GM12878 (cell line): ENCODE data around the gene LKAAEAR1. TPM values are rescaled to one million over a fixed set of nuclear protein-coding genes. Genes with fewer than 3 reads are reported as not detected.

Source experiments
- ATAC-seq: fragments of 200-7000 bp; cut with Tn5 transposase; 3 replicates; pipeline ENCODE4 v1.9.1; 2020; ENCODE audit warnings: mild to moderate bottlenecking, moderate library complexity
- BruUV-seq: library from RNA; stranded (reverse); fragments of 400-500 nt; replicated peaks from 2 replicates; lab custom pipeline; 2021; lab: Mats Ljungman, UMichigan
- CTCF ChIA-PET: fragments of 300-600 bp; sonication (Branson Sonifier 250); formaldehyde crosslinking; extraction: SDS; loops from one replicate; lab custom pipeline; 2021; ENCODE audit warnings: inconsistent platforms; lab: Yijun Ruan, JAX
- POLR2A ChIA-PET: fragments of 350-600 bp; formaldehyde crosslinking; extraction: SDS; loops from one replicate; lab custom pipeline; 2021; ENCODE audit warnings: inconsistent platforms; lab: Charles Lee
- RAD21 ChIA-PET: fragments of 300-600 bp; sonication (Branson Sonifier 250); formaldehyde crosslinking; loops from one replicate; lab custom pipeline; 2023; ENCODE audit warnings: antibody characterized with exemption; ENCODE audit not compliant: unreplicated experiment; lab: Charles Lee
- SMC1A ChIA-PET: fragments of 300-600 bp; sonication (Branson Sonifier 250); formaldehyde crosslinking; loops from one replicate; lab custom pipeline; 2023; ENCODE audit not compliant: unreplicated experiment, uncharacterized antibody; lab: Charles Lee
- DNase-seq: peaks from one replicate; pipeline ENCODE4 v3.0.0-alpha.2; 2011; ENCODE audit warnings: low read depth, low spot score
- FAIRE-seq: peaks from 3 replicates; lab custom pipeline; 2011; peaks lifted over from hg19 to GRCh38; lab: Jason Lieb, UNC
- H2AFZ ChIP-seq: 2 replicates; pipeline ENCODE4 v1.6.0; 2011; ENCODE audit warnings: low read depth, low read length, control low read depth; ENCODE audit not compliant: control insufficient read depth
- H3K27ac ChIP-seq: 2 replicates; pipeline ENCODE4 v1.5.1; 2011; ENCODE audit warnings: control low read depth; ENCODE audit not compliant: control insufficient read depth, insufficient read depth
- H3K27me3 ChIP-seq, 2 experiments: replicated peaks in 1 of 2; 2 replicates each; pipeline versions ENCODE4 v1.6.0 to v1.6.1; 2011; ENCODE audit warnings: low read length in 1 of 2; ENCODE audit not compliant: control insufficient read depth in 2 of 2, insufficient read depth in 2 of 2
- H3K36me3 ChIP-seq, 2 experiments: 2 replicates each; pipeline ENCODE4 v1.5.1; 2011; ENCODE audit warnings: low read length in 1 of 2; ENCODE audit not compliant: control insufficient read depth in 2 of 2, insufficient read depth in 2 of 2
- H3K4me1 ChIP-seq: 2 replicates; pipeline ENCODE4 v1.6.1; 2011; ENCODE audit warnings: mild to moderate bottlenecking, low read length, moderate library complexity, mixed read lengths; ENCODE audit not compliant: control insufficient read depth, insufficient read depth
- H3K4me2 ChIP-seq: 2 replicates; pipeline ENCODE4 v1.6.0; 2011; ENCODE audit warnings: control low read depth; ENCODE audit not compliant: control insufficient read depth, insufficient read depth
- H3K4me3 ChIP-seq: fragments of 200-600 bp; sonication (generic); 2 replicates; pipeline ENCODE4 v1.5.1; 2016
- H3K79me2 ChIP-seq: 2 replicates; pipeline ENCODE4 v1.6.0; 2011; ENCODE audit warnings: low read length; ENCODE audit not compliant: control insufficient read depth, insufficient read depth
- H3K9ac ChIP-seq: 2 replicates; pipeline ENCODE4 v1.8.0; 2011; ENCODE audit warnings: low read length, control low read depth, mixed read lengths; ENCODE audit not compliant: control insufficient read depth, insufficient read depth
- H3K9me3 ChIP-seq: replicated peaks from 3 replicates; pipeline ENCODE4 v1.5.1; 2011; ENCODE audit warnings: mild to moderate bottlenecking, low read length; ENCODE audit not compliant: control insufficient read depth, insufficient read depth
- H4K20me1 ChIP-seq: 2 replicates; pipeline ENCODE4 v1.6.0; 2011; ENCODE audit not compliant: control insufficient read depth, insufficient read depth
- BHLHE40 ChIP-seq, 2 experiments: fragments of 450-650 bp in 1 of 2; IDR thresholded peaks; 2 replicates each; pipeline ENCODE4 v1.6.1; 2011 to 2017; ENCODE audit warnings: low read depth in 2 of 2, borderline replicate concordance in 1 of 2, improper control_type of control experiment in 1 of 2, low read length in 1 of 2, mild to moderate bottlenecking in 1 of 2
- WGBS: methylation state at CpG from one replicate; pipeline ENCODE4 v1.1.6; 2016; ENCODE audit warnings: low lambda C conversion rate; ENCODE audit not compliant: insufficient replicate concordance, insufficient coverage; ENCODE audit errors: missing lambda C conversion rate; 5-methylcytosine and 5-hydroxymethylcytosine counted together
- in situ Hi-C: fragments of 300-500 bp; cut with MboI; formaldehyde crosslinking; loops from 9 replicates; pipeline ENCODE4 v1.14.3; 2018; ENCODE audit warnings: mixed read lengths
- intact Hi-C: fragments of 100-400 bp; cut with micrococcal nuclease; formaldehyde crosslinking; loops from one replicate; pipeline ENCODE4 v1.14.2; 2022; ENCODE audit not compliant: unreplicated experiment
- polyA plus RNA-seq, 11 experiments: library from polyadenylated mRNA; depleted of rRNA in 4 of 11; unstranded in 6 of 11; stranded (reverse) in 5 of 11; fragments of >200 nt; fragmentation: Nextera tagmentation in 4 of 11; fragmentation: Illumina TruSeq in 1 of 11; extraction: Ambion mirVana in 4 of 11; extraction: Trizol in 1 of 11; gene quantifications; 1 replicate in 1 of 11; 2 replicates in 10 of 11; pipeline versions ENCODE4 v1.2.1 to v1.2.3, GENCODE V29; 2011 to 2016; ENCODE audit warnings: inconsistent platforms in 2 of 11, missing spikeins in 2 of 11, low read depth in 1 of 11
- total RNA-seq, 4 experiments: library from RNA; depleted of rRNA in 3 of 4; stranded (reverse); fragments of >200 nt in 3 of 4; fragmentation: Illumina TruSeq in 1 of 4; extraction: Trizol in 1 of 4; gene quantifications; 2 replicates each; pipeline versions ENCODE4 v1.2.1 to v1.2.3, GENCODE V29; 2013 to 2021
- TF ChIP-seq, protein P1 (sequence below): fragments of 150-350 bp; IDR thresholded peaks from 2 replicates; pipeline ENCODE4 v1.6.1; 2016; ENCODE audit warnings: low read depth, low read length

Gene LKAAEAR1
- total and polyA plus RNA-seq, 10 of the 15 experiments (the other 5 are each of a cell fraction or from before 2014, with no cell fraction given): not detected

GRCh38 chr20:64106981-64107735, 23.0 kb upstream of the LKAAEAR1 start, which contains the start of gene NPBWR2:
Gene NPBWR2, minus strand, starts transcription at chr20:64107565. Its CDS starts 734 bp downstream, at chr20:64106831.
- no peaks in the 10 kb centered on the region; a peak in 2 of 4 replicates for H3K27me3 ChIP-seq
- H3K9me3 ChIP-seq: no peaks in the 10 kb centered on the region
- H3K4me2 ChIP-seq: no peak within 1 kb of the TSS
- WGBS: 36% methylated on average over 22 of the region's 22 CpGs
- ChIA-PET POLR2A (no interaction called here), CTCF (interaction anchor here (1.1 to 4.6 kb wide), 4 partner anchors 14 to 179 kb away, joined by 3 to 23 read pairs (median 6); partner anchors contain the start of gene LKAAEAR1), SMC1A (interaction anchor here (1.2 kb wide), 1 partner anchor 23 kb away, joined by 3 read pairs; the partner anchor contains the start of gene LKAAEAR1), RAD21 (interaction anchor here (0.9 to 2.3 kb wide), 2 partner anchors 15 to 68 kb away, joined by 3 to 7 read pairs; no protein-coding TSS in a partner anchor)
- in situ Hi-C loops (no loop called here), intact Hi-C loops (no loop called here)
- H3K9ac ChIP-seq: no peak within 1 kb of the TSS
- H3K36me3 ChIP-seq: no peaks in the 10 kb centered on the region
- ATAC-seq (peak; percentile 54), DNase-seq (no peak), FAIRE-seq (no peak)
- H3K4me1 ChIP-seq: no peaks in the 10 kb centered on the region; the same call in 1 of the 2 replicates
- no peak within 1 kb of the TSS for H3K4me3 ChIP-seq
- no peaks in the 10 kb centered on the region for H3K79me2 ChIP-seq
- peak within 1 kb of the TSS; percentile 7; the same call in 1 of the 2 replicates for H2AFZ ChIP-seq
- no TSS peak for BruUV-seq
- H3K27ac ChIP-seq: no peak within 1 kb of the TSS
- peak; percentile 26 to 81; a peak in 2 of 4 replicates for TF ChIP-seq BHLHE40 (IDR thresholded peaks at IDR 0.05; ENCODE audit: borderline replicate concordance in 1 of 2, low read depth in 2 of 2, low read length in 1 of 2)
- TF ChIP-seq, protein P1, sequence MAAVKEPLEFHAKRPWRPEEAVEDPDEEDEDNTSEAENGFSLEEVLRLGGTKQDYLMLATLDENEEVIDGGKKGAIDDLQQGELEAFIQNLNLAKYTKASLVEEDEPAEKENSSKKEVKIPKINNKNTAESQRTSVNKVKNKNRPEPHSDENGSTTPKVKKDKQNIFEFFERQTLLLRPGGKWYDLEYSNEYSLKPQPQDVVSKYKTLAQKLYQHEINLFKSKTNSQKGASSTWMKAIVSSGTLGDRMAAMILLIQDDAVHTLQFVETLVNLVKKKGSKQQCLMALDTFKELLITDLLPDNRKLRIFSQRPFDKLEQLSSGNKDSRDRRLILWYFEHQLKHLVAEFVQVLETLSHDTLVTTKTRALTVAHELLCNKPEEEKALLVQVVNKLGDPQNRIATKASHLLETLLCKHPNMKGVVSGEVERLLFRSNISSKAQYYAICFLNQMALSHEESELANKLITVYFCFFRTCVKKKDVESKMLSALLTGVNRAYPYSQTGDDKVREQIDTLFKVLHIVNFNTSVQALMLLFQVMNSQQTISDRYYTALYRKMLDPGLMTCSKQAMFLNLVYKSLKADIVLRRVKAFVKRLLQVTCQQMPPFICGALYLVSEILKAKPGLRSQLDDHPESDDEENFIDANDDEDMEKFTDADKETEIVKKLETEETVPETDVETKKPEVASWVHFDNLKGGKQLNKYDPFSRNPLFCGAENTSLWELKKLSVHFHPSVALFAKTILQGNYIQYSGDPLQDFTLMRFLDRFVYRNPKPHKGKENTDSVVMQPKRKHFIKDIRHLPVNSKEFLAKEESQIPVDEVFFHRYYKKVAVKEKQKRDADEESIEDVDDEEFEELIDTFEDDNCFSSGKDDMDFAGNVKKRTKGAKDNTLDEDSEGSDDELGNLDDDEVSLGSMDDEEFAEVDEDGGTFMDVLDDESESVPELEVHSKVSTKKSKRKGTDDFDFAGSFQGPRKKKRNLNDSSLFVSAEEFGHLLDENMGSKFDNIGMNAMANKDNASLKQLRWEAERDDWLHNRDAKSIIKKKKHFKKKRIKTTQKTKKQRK: no peak
- H4K20me1 ChIP-seq: no peaks in the 10 kb centered on the region
